Ramos (cell line): ENCODE results near the gene IFT81.
"Not testable (repeated sequence)": the region's sequence is repeated elsewhere in the genome, so short reads cannot be mapped to it uniquely, and the experiment has no call there.

ENCODE experiments used
- in situ Hi-C: fragments of 300-500 bp; cut with MboI; formaldehyde crosslinking; loops from one replicate; pipeline ENCODE4 v1.14.3; 2022; ENCODE audit warnings: low sequenced_read_pairs; ENCODE audit not compliant: unreplicated experiment

The IFT81 gene

GRCh38 chr12:110234331-110234751, 110.2 kb downstream of the IFT81 start:
- in situ Hi-C loops = no loop called here

- in situ Hi-C loops = no loop called here
Measured at GRCh38 chr12:110234755-110235154, 110.6 kb downstream of the IFT81 start.

GRCh38 chr12:110235383-110235782, 111.2 kb downstream of the IFT81 start:
- in situ Hi-C loops = no loop called here

- in situ Hi-C loops = no loop called here
Measured at GRCh38 chr12:110243227-110243626, 119.1 kb downstream of the IFT81 start.

- in situ Hi-C loops = no loop called here
Measured at GRCh38 chr12:110244372-110244771, 120.2 kb downstream of the IFT81 start.

GRCh38 chr12:110244829-110245228, 120.7 kb downstream of the IFT81 start:
- in situ Hi-C loops = loop anchor here (5.0 kb wide), 1 partner anchor 143 kb away; no protein-coding TSS in a partner anchor

- in situ Hi-C loops = loop anchor here (5.0 kb wide), 1 partner anchor 143 kb away; no protein-coding TSS in a partner anchor
Measured at GRCh38 chr12:110245369-110245772, 121.2 kb downstream of the IFT81 start.

- in situ Hi-C loops = loop anchor here (5.0 kb wide), 1 partner anchor 144 kb away; no protein-coding TSS in a partner anchor
Measured at GRCh38 chr12:110246636-110247339, 122.6 kb downstream of the IFT81 start.

GRCh38 chr12:110247340-110248095, 123.4 kb downstream of the IFT81 start:
- in situ Hi-C loops = loop anchor here (5.0 kb wide), 1 partner anchor 145 kb away; no protein-coding TSS in a partner anchor

- in situ Hi-C loops = loop anchor here (5.0 kb wide), 1 partner anchor 146 kb away; no protein-coding TSS in a partner anchor
Measured at GRCh38 chr12:110248096-110248447, 123.9 kb downstream of the IFT81 start.

- in situ Hi-C loops = loop anchor here (5.0 kb wide), 1 partner anchor 147 kb away; no protein-coding TSS in a partner anchor
Measured at GRCh38 chr12:110249105-110249504, 124.9 kb downstream of the IFT81 start.

- in situ Hi-C loops = loop anchor here (5.0 kb wide), 1 partner anchor 147 kb away; no protein-coding TSS in a partner anchor
Measured at GRCh38 chr12:110249716-110250225, 125.6 kb downstream of the IFT81 start.

GRCh38 chr12:110251381-110251780, 127.2 kb downstream of the IFT81 start:
- in situ Hi-C loops = no loop called here

GRCh38 chr12:110252716-110253115, 128.6 kb downstream of the IFT81 start:
- in situ Hi-C loops = no loop called here

GRCh38 chr12:110253176-110253575, 129.0 kb downstream of the IFT81 start:
- in situ Hi-C loops = no loop called here

- in situ Hi-C loops = no loop called here
Measured at GRCh38 chr12:110254971-110255540, 130.9 kb downstream of the IFT81 start.

- in situ Hi-C loops = not testable (repeated sequence)
Measured at GRCh38 chr12:110255890-110256456, 131.8 kb downstream of the IFT81 start.

GRCh38 chr12:110256780-110257431, 132.7 kb downstream of the IFT81 start:
- in situ Hi-C loops = no loop called here

- in situ Hi-C loops = no loop called here
Measured at GRCh38 chr12:110258466-110258865, 134.3 kb downstream of the IFT81 start.
